AG04449 (cell line): ENCODE measurements around the gene UGT2B17.
"Not testable (repeated sequence)": the region's sequence is repeated elsewhere in the genome, so short reads cannot be mapped to it uniquely, and the experiment has no call there.

Source experiments
- CTCF ChIA-PET: fragments of 350-600 bp; formaldehyde crosslinking; extraction: SDS; loops from one replicate; lab custom pipeline; 2021; ENCODE audit warnings: antibody characterized with exemption; lab: Yijun Ruan, JAX
- POLR2A ChIA-PET: fragments of 400-600, 350-600 bp; formaldehyde crosslinking; extraction: SDS; loops from one replicate; lab custom pipeline; 2020; ENCODE audit warnings: antibody characterized with exemption, inconsistent platforms; lab: Yijun Ruan, JAX
- DNase-seq: peaks from one replicate; pipeline ENCODE4 v3.0.0-alpha.2; 2010; ENCODE audit warnings: low read depth, low spot score
- H3K4me3 ChIP-seq: 2 replicates; pipeline ENCODE4 v1.5.1; 2011; ENCODE audit warnings: low read depth, mild to moderate bottlenecking, control low read depth, low read length
- TF ChIP-seq, protein P1 (sequence below): IDR thresholded peaks from one replicate; pipeline ENCODE4 v1.5.1; 2011; ENCODE audit warnings: mild to moderate bottlenecking, moderate library complexity, low read length, control low read depth, inconsistent platforms; ENCODE audit not compliant: insufficient read depth; ENCODE audit errors: missing control alignments

The UGT2B17 gene

DNA sequence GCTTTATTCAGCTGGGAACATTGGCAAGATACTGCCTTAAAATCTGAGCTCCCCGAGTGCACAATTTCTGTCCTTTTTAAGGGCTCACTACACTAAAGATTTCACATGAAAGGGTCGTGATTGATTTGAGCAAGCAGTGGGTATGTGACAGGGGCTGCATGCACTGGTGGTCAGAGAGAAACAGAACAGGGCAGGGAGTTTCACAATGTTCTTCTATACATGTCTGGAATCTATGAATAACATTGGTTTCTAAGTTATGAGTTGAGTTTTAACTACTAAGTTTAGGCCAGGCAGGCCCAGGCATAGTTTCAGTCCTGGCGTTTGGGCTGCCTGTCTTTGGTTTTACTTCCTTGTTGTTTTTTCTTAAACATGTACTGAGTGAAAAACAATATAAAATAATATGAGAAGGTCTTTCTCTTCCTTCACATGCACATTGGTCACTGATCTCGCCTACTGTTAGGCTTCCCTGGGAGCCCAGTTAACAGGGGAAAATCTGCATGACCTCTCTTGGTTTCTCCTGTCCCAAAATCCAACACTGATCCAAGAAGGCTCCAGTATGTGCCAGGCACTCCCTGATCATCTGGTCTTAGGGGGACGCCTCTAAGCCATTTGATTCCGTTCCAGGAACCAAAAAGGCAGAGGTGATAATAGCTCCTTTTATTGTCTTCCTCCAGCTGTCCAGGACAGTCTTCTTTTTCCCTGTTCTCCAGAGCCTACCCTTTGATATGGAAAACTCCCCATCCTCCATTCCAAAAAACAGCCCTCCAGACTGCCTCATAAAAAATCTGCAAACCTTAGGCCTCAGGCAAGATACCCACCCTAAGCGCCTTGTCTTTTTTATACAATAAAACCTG lies at the start of gene UGT2B17:
TSS of gene UGT2B17 (minus strand) at position 51 of the 854 bp plus-strand sequence. CDS start 7,838 bp downstream, outside the sequence.
- H3K4me3 ChIP-seq, result no peak within 1 kb of the TSS
- ChIA-PET CTCF (no interaction called here), POLR2A (no interaction called here)
- no peak for DNase-seq
- TF ChIP-seq, protein P1, sequence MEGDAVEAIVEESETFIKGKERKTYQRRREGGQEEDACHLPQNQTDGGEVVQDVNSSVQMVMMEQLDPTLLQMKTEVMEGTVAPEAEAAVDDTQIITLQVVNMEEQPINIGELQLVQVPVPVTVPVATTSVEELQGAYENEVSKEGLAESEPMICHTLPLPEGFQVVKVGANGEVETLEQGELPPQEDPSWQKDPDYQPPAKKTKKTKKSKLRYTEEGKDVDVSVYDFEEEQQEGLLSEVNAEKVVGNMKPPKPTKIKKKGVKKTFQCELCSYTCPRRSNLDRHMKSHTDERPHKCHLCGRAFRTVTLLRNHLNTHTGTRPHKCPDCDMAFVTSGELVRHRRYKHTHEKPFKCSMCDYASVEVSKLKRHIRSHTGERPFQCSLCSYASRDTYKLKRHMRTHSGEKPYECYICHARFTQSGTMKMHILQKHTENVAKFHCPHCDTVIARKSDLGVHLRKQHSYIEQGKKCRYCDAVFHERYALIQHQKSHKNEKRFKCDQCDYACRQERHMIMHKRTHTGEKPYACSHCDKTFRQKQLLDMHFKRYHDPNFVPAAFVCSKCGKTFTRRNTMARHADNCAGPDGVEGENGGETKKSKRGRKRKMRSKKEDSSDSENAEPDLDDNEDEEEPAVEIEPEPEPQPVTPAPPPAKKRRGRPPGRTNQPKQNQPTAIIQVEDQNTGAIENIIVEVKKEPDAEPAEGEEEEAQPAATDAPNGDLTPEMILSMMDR, result no peak

DNA sequence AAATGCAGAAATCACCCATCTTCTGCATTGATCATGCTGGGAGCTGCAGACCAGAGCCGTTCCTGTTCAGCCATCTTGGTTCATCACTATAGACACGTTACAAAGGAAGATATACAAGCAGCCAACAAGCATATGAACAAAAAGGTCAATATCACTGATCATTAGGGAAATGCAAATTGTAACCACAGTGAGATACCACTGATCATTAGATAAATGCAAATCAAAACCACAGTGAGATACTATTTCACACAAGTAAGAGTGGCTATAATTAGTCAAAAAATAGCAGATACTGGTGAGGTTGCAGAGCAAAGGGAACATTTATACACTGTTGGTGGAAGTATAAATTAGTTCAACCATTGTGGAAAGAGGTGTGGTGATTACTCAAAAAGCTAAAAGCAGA lies 46.6 kb upstream of the UGT2B17 start:
- H3K4me3 ChIP-seq, DNase-seq, POLR2A ChIA-PET, CTCF ChIA-PET: not testable (repeated sequence)

DNA sequence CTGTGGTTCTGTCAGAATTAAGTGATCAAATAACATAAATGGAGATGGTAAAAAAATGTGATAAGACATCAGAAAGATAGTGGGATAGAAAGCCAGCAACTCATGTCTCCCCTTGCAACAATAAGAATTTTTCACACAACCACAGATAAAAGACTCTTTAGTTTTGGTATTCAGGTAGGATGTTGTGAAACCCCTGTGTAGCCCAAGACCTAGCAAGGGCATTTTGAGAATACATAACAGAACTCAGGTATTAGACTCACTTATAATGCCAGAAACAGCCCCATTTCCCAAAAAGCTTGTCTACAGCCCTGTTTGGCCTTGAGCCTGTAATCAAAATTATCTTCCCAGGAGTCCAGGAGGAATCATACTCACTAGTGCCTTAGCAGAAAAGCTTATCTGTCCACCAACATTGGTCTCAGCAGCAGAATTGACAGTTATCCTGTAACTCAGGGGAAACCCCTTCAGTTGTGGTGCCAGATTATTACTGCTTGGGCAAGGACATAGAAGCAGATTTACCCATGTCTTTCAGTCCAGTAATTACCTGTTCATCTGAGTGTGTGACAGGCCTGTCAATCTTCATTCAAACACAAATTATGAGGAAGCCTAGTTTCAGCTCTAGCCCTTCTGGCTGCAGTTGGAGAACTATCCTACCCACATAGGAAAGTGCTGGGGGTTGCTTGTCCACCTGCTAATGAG lies 41.0 kb upstream of the UGT2B17 start:
- POLR2A ChIA-PET, result no interaction called here
- TF ChIP-seq, protein P1, result no peak
- CTCF ChIA-PET, result no interaction called here

DNA sequence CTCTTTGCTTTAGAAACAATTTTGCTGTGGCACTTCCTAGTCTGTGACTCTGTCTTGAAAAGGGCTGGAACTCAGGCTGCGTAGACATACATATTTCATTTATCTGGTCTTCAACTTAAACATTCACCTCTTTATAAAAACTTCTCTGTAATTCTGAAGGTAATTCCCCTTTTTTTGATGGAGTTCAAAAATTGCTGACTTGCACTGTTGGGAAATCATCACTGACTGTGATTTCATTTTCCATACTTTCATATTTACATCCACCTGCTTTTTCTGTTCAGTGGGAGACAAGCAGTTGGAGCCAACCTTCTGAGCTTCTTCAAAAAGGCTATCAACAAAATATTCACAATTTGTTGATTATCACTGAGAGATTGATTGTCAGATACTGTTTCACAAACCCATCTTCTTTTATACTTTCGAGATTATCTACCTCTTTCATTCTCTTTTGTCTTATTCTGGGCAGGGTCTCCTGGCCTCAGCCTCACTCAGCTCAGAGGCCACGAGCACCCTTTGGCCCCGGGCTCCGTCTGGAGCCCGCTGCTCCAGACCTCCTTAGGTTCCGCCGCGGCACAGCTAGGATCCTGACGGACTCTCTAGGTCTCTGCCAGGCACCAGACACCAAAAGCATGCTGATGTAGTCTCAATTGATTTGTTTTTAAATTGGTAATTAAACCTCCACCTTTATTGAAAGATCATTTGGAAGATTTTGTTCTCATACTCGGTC lies 39.7 kb upstream of the UGT2B17 start:
- TF ChIP-seq, protein P1, result no peak
- no peak for DNase-seq
- ChIA-PET POLR2A (no interaction called here), CTCF (no interaction called here)
- H3K4me3 ChIP-seq, result no peak overlapping the region

More for the DNA sequence above, 41.0 kb upstream of the UGT2B17 start:
- DNase-seq, result no peak
- no peak overlapping the region for H3K4me3 ChIP-seq

DNA sequence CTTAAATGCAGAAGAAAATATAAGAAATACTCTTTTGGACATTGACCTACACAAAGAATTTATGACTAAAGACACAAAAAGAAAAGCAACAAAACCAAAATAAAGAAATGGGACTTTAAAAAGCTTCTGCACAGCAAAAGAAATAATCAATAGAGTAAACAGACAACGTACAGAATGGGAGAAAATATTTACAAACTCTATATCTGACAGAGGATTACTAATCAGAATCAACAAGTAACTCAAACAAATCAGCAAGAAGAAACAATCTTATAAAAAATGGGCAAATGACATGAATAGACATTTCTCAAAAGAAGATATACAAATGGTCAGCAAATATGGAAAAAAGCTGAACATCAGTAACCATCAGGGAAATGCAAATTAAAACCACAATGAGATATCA lies 37.6 kb upstream of the UGT2B17 start:
- ChIA-PET CTCF (no interaction called here), POLR2A (no interaction called here)
- DNase-seq, result no peak
- TF ChIP-seq, protein P1, result no peak
- no peak overlapping the region for H3K4me3 ChIP-seq

DNA sequence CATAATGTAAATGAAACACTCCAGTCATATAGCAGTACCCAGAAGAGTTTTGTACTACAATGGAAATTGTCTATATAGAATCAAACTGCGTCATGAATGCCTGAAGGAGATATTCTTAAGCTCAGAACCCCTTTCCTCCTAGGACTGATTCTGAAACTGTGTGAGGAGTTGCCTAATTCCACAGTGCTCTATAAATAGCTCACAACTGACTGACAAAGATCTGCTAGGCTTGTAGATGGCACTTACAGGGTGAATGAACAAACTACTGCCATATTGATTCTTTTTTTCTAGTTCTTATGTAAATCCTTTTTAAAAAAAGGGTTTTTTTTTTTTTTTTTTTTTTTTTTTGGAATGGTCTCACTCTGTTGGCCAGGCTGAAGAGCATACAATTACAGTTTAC lies 30.1 kb upstream of the UGT2B17 start:
- CTCF ChIA-PET, result no interaction called here

More for the DNA sequence above, 30.1 kb upstream of the UGT2B17 start:
- POLR2A ChIA-PET, result no interaction called here
- no peak overlapping the region for H3K4me3 ChIP-seq
- TF ChIP-seq, protein P1, result no peak
- DNase-seq, result no peak
